HEK293 (cell line): ENCODE results near the gene EIF5A.

Source experiments
- MEIS1 ChIP-seq: sonication (generic); formaldehyde crosslinking; IDR thresholded peaks from 2 replicates; pipeline ENCODE4 v1.8.1; 2022; ENCODE audit warnings: missing genetic modification reagents, mild to moderate bottlenecking, borderline replicate concordance
- TRIM28 ChIP-seq: IDR thresholded peaks from 2 replicates; pipeline ENCODE4 v1.6.1; 2011; ENCODE audit warnings: low read length, control low read depth, borderline replicate concordance
- ZEB2 ChIP-seq: fragments of 450-650 bp; formaldehyde crosslinking; IDR thresholded peaks from 2 replicates; pipeline ENCODE4 v1.5.1; 2016; ENCODE audit warnings: missing biosample characterization, missing genetic modification characterization
- ZNF19 ChIP-seq: fragments of 450-650 bp; formaldehyde crosslinking; IDR thresholded peaks from 2 replicates; pipeline ENCODE4; 2016; ENCODE audit warnings: missing biosample characterization, missing genetic modification characterization, low read depth
- ZNF335 ChIP-seq: fragments of 450-650 bp; formaldehyde crosslinking; conservative IDR thresholded peaks from 2 replicates; pipeline ENCODE4 v1.5.1; 2016; ENCODE audit warnings: missing biosample characterization, missing genetic modification characterization
- ZNF544 ChIP-seq: fragments of 450-650 bp; formaldehyde crosslinking; IDR thresholded peaks from 2 replicates; pipeline ENCODE4 v1.5.0; 2017; ENCODE audit warnings: missing biosample characterization, missing genetic modification characterization
- ZNF629 ChIP-seq: fragments of 450-650 bp; formaldehyde crosslinking; IDR thresholded peaks from 2 replicates; pipeline ENCODE4 v1.5.1; 2017; ENCODE audit warnings: missing biosample characterization, missing genetic modification characterization
- ZNF776 ChIP-seq: fragments of 450-650 bp; formaldehyde crosslinking; IDR thresholded peaks from 2 replicates; pipeline ENCODE4 v1.5.0; 2017; ENCODE audit warnings: missing biosample characterization, missing genetic modification characterization, borderline replicate concordance
- ZNF830 ChIP-seq: fragments of 450-650 bp; IDR thresholded peaks from 2 replicates; pipeline ENCODE4 v1.5.0; 2018; ENCODE audit warnings: missing biosample characterization, missing genetic modification characterization, low read depth, mild to moderate bottlenecking, moderate library complexity
- TF ChIP-seq, protein P1 (sequence below): fragments of 450-650 bp; formaldehyde crosslinking; IDR thresholded peaks from 2 replicates; pipeline ENCODE4 v1.5.1; 2016; ENCODE audit warnings: missing biosample characterization, missing genetic modification characterization
- TF ChIP-seq, protein P2 (sequence below): fragments of 450-650 bp; formaldehyde crosslinking; IDR thresholded peaks from 2 replicates; pipeline ENCODE4 v1.5.1; 2016; ENCODE audit warnings: missing biosample characterization, missing genetic modification characterization
- TF ChIP-seq, protein P3 (sequence below): fragments of 450-650 bp; formaldehyde crosslinking; IDR thresholded peaks from 2 replicates; pipeline ENCODE4 v1.5.1; 2016; ENCODE audit warnings: missing biosample characterization, missing genetic modification characterization, low read depth

DNA sequence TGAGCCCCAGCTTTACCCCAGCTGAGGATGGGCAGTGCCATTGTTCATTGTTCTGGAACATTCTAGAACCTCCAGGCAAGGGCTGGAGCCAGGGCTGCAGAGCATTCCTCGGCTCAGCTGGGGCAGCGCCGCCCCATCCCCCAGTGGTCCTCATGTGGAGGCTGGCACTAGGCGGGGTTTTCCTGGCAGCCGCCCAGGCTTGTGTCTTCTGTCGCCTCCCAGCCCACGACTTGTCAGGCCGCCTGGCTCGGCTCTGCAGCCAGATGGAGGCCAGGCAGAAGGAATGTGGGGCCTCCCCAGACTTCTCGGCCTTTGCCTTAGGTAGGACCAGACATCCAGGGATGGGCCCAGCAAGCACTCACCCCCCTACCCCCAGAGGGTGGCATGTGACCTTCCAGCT is 47.6 kb downstream of the EIF5A start, which contains the start of gene TMEM95:
- TF ChIP-seq, protein P1, sequence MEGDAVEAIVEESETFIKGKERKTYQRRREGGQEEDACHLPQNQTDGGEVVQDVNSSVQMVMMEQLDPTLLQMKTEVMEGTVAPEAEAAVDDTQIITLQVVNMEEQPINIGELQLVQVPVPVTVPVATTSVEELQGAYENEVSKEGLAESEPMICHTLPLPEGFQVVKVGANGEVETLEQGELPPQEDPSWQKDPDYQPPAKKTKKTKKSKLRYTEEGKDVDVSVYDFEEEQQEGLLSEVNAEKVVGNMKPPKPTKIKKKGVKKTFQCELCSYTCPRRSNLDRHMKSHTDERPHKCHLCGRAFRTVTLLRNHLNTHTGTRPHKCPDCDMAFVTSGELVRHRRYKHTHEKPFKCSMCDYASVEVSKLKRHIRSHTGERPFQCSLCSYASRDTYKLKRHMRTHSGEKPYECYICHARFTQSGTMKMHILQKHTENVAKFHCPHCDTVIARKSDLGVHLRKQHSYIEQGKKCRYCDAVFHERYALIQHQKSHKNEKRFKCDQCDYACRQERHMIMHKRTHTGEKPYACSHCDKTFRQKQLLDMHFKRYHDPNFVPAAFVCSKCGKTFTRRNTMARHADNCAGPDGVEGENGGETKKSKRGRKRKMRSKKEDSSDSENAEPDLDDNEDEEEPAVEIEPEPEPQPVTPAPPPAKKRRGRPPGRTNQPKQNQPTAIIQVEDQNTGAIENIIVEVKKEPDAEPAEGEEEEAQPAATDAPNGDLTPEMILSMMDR = no peak
- TF ChIP-seq TRIM28 (no peak), ZNF335 (no peak), ZNF19 (tag by site-specific recombination) (no peak), ZEB2 (tag by site-specific recombination) (no peak), ZNF544 (tag by site-specific recombination) (no peak), ZNF776 (tag by site-specific recombination) (no peak), ZNF830 (no peak), ZNF629 (tag by site-specific recombination) (no peak), MEIS1 (CRISPR knock-in tag) (no peak)
- TF ChIP-seq, protein P2, sequence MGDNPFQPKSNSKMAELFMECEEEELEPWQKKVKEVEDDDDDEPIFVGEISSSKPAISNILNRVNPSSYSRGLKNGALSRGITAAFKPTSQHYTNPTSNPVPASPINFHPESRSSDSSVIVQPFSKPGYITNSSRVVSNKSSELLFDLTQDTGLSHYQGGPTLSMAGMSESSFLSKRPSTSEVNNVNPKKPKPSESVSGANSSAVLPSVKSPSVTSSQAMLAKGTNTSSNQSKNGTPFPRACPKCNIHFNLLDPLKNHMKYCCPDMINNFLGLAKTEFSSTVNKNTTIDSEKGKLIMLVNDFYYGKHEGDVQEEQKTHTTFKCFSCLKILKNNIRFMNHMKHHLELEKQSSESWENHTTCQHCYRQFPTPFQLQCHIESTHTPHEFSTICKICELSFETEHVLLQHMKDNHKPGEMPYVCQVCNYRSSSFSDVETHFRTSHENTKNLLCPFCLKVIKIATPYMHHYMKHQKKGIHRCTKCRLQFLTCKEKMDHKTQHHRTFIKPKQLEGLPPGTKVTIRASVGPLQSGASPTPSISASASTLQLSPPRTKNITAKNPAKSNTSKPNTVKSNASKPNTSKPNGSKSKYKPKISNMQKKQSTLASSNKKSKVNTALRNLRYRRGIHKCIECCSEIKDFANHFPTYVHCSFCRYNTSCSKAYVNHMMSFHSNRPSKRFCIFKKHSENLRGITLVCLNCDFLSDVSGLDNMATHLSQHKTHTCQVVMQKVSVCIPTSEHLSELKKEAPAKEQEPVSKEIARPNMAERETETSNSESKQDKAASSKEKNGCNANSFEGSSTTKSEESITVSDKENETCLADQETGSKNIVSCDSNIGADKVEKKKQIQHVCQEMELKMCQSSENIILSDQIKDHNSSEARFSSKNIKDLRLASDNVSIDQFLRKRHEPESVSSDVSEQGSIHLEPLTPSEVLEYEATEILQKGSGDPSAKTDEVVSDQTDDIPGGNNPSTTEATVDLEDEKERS (tag by site-specific recombination) = no peak
- TF ChIP-seq, protein P3, sequence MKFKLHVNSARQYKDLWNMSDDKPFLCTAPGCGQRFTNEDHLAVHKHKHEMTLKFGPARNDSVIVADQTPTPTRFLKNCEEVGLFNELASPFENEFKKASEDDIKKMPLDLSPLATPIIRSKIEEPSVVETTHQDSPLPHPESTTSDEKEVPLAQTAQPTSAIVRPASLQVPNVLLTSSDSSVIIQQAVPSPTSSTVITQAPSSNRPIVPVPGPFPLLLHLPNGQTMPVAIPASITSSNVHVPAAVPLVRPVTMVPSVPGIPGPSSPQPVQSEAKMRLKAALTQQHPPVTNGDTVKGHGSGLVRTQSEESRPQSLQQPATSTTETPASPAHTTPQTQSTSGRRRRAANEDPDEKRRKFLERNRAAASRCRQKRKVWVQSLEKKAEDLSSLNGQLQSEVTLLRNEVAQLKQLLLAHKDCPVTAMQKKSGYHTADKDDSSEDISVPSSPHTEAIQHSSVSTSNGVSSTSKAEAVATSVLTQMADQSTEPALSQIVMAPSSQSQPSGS (tag by site-specific recombination) = no peak
